Upper lobe of left lung (tissue), 6 donors: ENCODE measurements around the gene RAD51D. TPM values are rescaled to one million over a fixed set of nuclear protein-coding genes. Genes with fewer than 3 reads are reported as not detected.

Experiments
- ATAC-seq, 2 donors: fragments of 200-7000 bp; cut with Tn5 transposase; one replicate each; pipeline ENCODE4 v1.9.1; 2022; ENCODE audit warnings: mild to moderate bottlenecking in 2 of 2, moderate library complexity in 2 of 2; ENCODE audit not compliant: low FRiP score in 2 of 2
- DNase-seq, 2 donors: peaks; one replicate each; pipeline ENCODE4 v3.0.0-alpha.2; 2019 to 2020
- H3K27ac ChIP-seq, 4 donors: fragments of 200-600 bp; sonication (generic); one replicate each; pipeline ENCODE4 v1.5.1; 2016 to 2019
- H3K27me3 ChIP-seq, 4 donors: fragments of 200-600 bp; sonication (generic); one replicate each; pipeline ENCODE4 v1.5.1; 2017 to 2019
- H3K36me3 ChIP-seq, 4 donors: fragments of 200-600 bp; sonication (generic); one replicate each; pipeline ENCODE4 v1.5.1; 2016 to 2019
- H3K4me1 ChIP-seq, 4 donors: fragments of 200-600 bp; sonication (generic); one replicate each; pipeline ENCODE4 v1.5.1; 2018 to 2019
- H3K4me3 ChIP-seq, 4 donors: fragments of 200-600 bp; sonication (generic); one replicate each; pipeline ENCODE4 v1.5.1; 2017 to 2019; ENCODE audit warnings: mild to moderate bottlenecking in 2 of 4, moderate library complexity in 1 of 4
- H3K9me3 ChIP-seq, 4 donors: fragments of 200-600 bp; sonication (generic); one replicate each; pipeline ENCODE4 v1.5.1; 2018 to 2019
- CTCF ChIP-seq, 6 experiments: fragments of 450-650 bp in 4 of 6; fragments of 200-600 bp in 2 of 6; sonication (generic) in 2 of 6; IDR thresholded peaks; one replicate each; pipeline ENCODE4 v1.5.1; 2016 to 2019; ENCODE audit warnings: antibody characterized with exemption in 6 of 6
- EP300 ChIP-seq, 4 donors: sonication (generic); formaldehyde crosslinking; IDR thresholded peaks; one replicate each; pipeline ENCODE4 v1.5.1; 2017; ENCODE audit warnings: antibody characterized with exemption in 4 of 4, control low read depth in 2 of 4
- POLR2A ChIP-seq, 4 donors: fragments of 450-650 bp; IDR thresholded peaks; one replicate each; pipeline ENCODE4 v1.5.1; 2016 to 2017; ENCODE audit warnings: antibody characterized with exemption in 4 of 4, mild to moderate bottlenecking in 2 of 4
- POLR2AphosphoS5 ChIP-seq, 2 donors: sonication (generic); formaldehyde crosslinking; IDR thresholded peaks; one replicate each; pipeline ENCODE4 v1.5.1; 2017; ENCODE audit warnings: antibody characterized with exemption in 2 of 2
- WGBS, 2 donors: methylation state at CpG; one replicate each; pipeline ENCODE4 v1.1.5; 2017 to 2018; 5-methylcytosine and 5-hydroxymethylcytosine counted together
- total RNA-seq, 6 donors: library from RNA; depleted of rRNA in 4 of 6; stranded (reverse); fragments of >200 nt in 4 of 6; gene quantifications; one replicate each; pipeline versions ENCODE4 v1.1.0 to v1.2.1, GENCODE V29; 2016 to 2021
- donor health status: DM: no; HTN: no; CAD: no; lungs with moderate emphysema.
- donor health status: DM: no; HTN: yes; CAD: no; lungs with severe emphysema.

Gene RAD51D
- total RNA-seq, 6 donors from 2014 or later = 3.5 to 14.7 (median 7.5) TPM

DNA sequence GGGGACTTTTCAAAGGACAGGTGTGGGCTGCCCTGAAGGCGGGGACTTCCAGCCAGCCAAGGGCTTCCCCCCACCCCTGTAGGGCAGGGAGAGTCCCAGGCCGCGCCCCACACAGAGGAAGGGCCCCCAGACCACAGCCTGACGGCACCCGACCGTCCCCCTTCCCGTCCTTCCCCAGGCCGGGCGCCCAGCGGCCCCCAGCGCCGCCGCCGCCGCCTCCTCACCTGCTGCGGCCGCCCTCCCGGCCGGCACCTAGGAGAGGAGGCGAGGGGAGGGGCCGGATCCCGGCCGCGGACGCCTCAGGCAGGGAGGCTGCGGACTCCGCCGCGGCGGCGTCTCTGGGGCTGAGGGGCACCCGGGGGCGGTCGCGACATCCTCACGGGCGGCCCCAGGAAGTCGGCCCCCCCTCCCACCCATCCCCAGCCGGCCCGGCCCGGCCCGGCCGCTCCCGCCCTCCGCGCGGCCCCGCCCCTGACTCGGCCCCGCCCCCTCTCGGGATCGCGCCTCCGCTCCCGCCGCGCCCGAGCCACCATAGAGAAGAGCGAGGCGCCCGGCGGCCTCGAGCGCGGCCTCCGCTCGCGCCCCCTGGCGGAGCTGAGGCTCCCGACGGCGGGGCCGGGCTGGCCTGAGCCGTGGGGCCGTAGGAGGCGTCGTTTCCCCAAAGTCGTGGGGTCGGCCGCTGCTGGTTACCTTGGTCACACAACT is 30.6 kb downstream of the RAD51D start:
- Histone ChIP-seq H3K36me3 (no peaks in the 10 kb centered on the region), H3K27me3 (no peaks in the 10 kb centered on the region), H3K9me3 (no peaks in the 10 kb centered on the region), H3K4me1 (peaks cover 9 to 28% (median 15%) of the 10 kb centered on the region in 4 donors), H3K27ac (peak overlapping the region; percentile 93 to 96 (median 94)), H3K4me3 (peak overlapping the region; percentile 64 to 97 (median 90))
- WGBS, 2 donors = 0 to 1% methylated on average over 3 to 12 of the region's 80 CpGs
- TF ChIP-seq POLR2A (IDR thresholded peaks at IDR 0.05) = peak in 3 of 4 donors; percentile 52 to 76 (median 58)
- TF ChIP-seq CTCF (IDR thresholded peaks at IDR 0.05) = peak; percentile 83 to 97 (median 96)
- no peak for TF ChIP-seq EP300 (IDR thresholded peaks at IDR 0.05)
- peak in 1 of 2 donors; percentile 40 for TF ChIP-seq POLR2AphosphoS5 (IDR thresholded peaks at IDR 0.05)
- DNase-seq (peak; percentile 94 to 99), ATAC-seq (peak; percentile 97 to 98)

DNA sequence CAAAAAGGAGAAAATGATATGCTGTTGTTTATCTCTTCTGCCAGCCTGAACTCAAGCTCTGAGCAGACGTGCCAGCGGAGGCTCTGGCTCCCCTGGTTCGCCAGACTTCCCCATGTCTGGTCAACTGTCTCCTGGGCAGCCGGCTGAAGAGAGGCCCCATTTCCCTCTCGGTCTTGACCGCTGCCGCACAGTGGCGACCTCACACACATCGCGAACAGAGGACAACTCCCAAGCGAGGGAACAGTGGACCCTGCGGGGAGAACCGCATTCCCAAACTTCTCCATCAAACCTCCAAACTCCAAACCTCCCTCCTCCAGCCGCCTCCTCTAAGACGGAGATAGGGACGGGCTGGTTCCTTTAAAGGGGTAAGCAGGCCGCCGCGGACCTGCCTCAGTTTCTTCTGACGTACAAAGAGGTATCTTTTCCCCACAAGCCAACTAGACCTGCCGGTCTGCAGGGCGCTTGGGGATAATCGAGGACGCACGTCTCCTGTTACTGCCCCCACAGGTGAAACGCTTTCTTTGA is 31.2 kb downstream of the RAD51D start:
- Histone ChIP-seq H3K27me3 (no peaks in the 10 kb centered on the region), H3K9me3 (no peaks in the 10 kb centered on the region), H3K4me1 (peaks cover 9 to 28% (median 15%) of the 10 kb centered on the region in 4 donors), H3K4me3 (peak overlapping the region; percentile 64 to 97 (median 90)), H3K36me3 (no peaks in the 10 kb centered on the region), H3K27ac (peak overlapping the region; percentile 93 to 96 (median 94))
- DNase-seq = peak; percentile 58 to 65
- TF ChIP-seq CTCF (IDR thresholded peaks at IDR 0.05) = peak in 1 of 6 experiments; percentile 6
- TF ChIP-seq EP300 (IDR thresholded peaks at IDR 0.05) = no peak
- TF ChIP-seq POLR2AphosphoS5 (IDR thresholded peaks at IDR 0.05) = peak; percentile 3 to 4
- WGBS, 2 donors = 0% methylated on average over 16 to 26 of the region's 26 CpGs
- ATAC-seq = peak; percentile 71 to 74

DNA sequence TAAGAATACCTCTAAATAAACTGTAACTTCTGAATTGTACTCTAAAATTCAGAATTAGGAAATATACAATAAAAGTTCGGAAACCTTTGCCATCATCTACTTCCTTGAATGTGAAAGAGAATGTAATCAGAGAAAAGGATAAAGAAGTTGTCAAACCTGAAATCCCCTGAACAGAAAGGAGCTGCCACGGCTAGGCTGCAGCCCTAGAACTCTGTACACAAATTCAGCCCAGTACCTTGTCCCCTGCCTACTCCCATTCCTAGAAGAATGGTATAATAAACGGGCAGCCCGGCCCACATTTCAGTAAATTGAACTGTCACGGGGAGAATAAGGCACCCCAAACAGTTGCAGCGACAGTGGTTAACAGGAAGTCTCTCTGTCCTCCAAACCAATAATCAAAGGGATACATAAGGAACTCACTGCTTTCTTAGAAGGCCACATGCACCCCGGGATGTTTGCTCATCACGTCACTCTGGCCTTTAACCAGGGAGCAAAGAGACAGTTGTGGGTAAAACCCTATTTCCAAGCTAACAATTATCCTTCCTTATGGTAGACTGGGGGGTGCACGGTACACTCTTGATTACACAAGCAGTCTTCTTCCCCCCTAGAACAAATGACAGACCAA is 31.8 kb downstream of the RAD51D start:
- DNase-seq (peak in 1 of 2 donors; percentile 32), ATAC-seq (peak in 1 of 2 donors; percentile 3)
- peak overlapping the region; percentile 93 to 96 (median 94) for H3K27ac ChIP-seq
- H3K4me3 ChIP-seq = peak overlapping the region; percentile 64 to 97 (median 90)
- H3K4me1 ChIP-seq = peaks cover 9 to 31% (median 15%) of the 10 kb centered on the region in 4 donors
- no peaks in the 10 kb centered on the region for H3K27me3 ChIP-seq
- no peaks in the 10 kb centered on the region for H3K9me3 ChIP-seq
- WGBS, 2 donors = 5 to 8% methylated on average over 9 of the region's 9 CpGs
- no peaks in the 10 kb centered on the region for H3K36me3 ChIP-seq
- TF ChIP-seq POLR2A (IDR thresholded peaks at IDR 0.05) (no peak), CTCF (IDR thresholded peaks at IDR 0.05) (no peak), EP300 (IDR thresholded peaks at IDR 0.05) (no peak), POLR2AphosphoS5 (IDR thresholded peaks at IDR 0.05) (no peak)

DNA sequence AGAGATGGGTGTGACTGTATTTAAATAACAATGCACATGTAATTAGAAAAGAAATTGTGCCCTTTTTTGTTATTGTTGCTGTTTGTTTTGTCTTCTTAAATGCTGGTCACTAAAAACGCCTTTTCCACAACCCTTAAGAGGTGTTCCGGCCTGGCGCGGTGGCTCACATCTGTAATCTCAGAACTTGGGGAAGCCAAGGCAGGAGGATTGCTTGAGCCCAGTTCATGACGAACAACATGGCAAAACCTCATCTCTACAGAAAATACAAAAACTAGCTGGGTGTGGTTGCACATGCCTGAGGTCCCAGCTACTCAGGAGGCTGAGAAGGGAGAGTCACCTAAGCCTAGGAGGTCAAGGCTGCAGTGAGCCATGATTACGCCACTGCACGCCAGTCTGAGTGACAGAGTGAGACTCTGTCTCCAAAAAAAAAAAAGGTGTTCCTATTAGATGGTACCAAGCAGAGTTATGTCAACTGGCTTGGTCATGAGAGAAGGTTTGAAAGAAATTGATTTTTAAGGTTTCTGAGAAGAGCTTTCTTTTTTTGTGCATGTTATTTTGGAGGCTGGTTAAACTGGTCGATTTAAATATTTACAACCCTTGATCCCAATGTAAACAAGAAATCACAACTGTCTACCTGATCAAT is 32.6 kb downstream of the RAD51D start:
- peak overlapping the region in 1 of 4 donors; percentile 10 for H3K27ac ChIP-seq
- TF ChIP-seq POLR2AphosphoS5 (IDR thresholded peaks at IDR 0.05) (no peak), EP300 (IDR thresholded peaks at IDR 0.05) (no peak), POLR2A (IDR thresholded peaks at IDR 0.05) (no peak), CTCF (IDR thresholded peaks at IDR 0.05) (no peak)
- no peak for DNase-seq
- H3K4me1 ChIP-seq = peaks cover 15 to 39% (median 19%) of the 10 kb centered on the region in 4 donors
- H3K36me3 ChIP-seq = no peaks in the 10 kb centered on the region
- no peak overlapping the region for H3K4me3 ChIP-seq
- 85 to 91% methylated on average over 8 of the region's 8 CpGs for WGBS, 2 donors
- no peaks in the 10 kb centered on the region for H3K9me3 ChIP-seq
- ATAC-seq = no peak
- no peaks in the 10 kb centered on the region for H3K27me3 ChIP-seq
